Fibroblast of villous mesenchyme (primary cell): ENCODE data around the gene WDR48. TPM values are rescaled to one million over a fixed set of nuclear protein-coding genes. Genes with fewer than 3 reads are reported as not detected.
A peak's percentile ranks its signal among the peaks of the same experiment; 100 is the strongest.
"Not testable (repeated sequence)": the region's sequence is repeated elsewhere in the genome, so short reads cannot be mapped to it uniquely, and the experiment has no call there.

Source experiments
- DNase-seq: peaks from one replicate; pipeline ENCODE4 v3.0.0-alpha.2; 2010; ENCODE audit warnings: low read depth
- H3K4me3 ChIP-seq: 2 replicates; pipeline ENCODE4 v1.5.1; 2011; ENCODE audit warnings: low read depth, mild to moderate bottlenecking, low read length
- total RNA-seq: library from RNA; depleted of rRNA; stranded (reverse); fragments of >200 nt; gene quantifications from 2 replicates; pipeline ENCODE4 v1.2.3, GENCODE V29; 2012
- TF ChIP-seq, protein P1 (sequence below): IDR thresholded peaks from 2 replicates; pipeline ENCODE4 v1.5.1; 2012; ENCODE audit warnings: low read depth, mild to moderate bottlenecking, low read length; ENCODE audit not compliant: insufficient read depth

The WDR48 gene
- total RNA-seq, 1 donor, result 30.2 TPM

DNA sequence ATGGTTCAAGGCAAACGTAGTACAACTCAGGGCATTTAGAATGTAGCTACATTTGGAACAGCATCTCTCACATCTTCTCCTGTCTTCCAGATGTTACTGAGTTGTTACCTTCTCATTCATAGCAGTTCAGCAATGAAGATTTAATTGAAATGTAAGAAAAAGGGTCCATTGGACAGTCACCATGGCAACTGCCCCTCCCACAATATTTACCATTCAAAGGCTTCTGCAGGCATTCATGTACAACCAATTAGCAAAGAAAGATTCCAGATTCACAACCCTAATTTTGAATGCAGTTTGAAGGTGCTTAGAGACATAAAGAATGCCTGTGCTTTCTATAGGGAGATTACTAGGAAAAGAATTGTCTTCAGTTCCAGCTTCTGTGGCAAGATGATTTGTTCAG lies 22.3 kb upstream of the WDR48 start:
- no peak overlapping the region for H3K4me3 ChIP-seq
- TF ChIP-seq, protein P1, sequence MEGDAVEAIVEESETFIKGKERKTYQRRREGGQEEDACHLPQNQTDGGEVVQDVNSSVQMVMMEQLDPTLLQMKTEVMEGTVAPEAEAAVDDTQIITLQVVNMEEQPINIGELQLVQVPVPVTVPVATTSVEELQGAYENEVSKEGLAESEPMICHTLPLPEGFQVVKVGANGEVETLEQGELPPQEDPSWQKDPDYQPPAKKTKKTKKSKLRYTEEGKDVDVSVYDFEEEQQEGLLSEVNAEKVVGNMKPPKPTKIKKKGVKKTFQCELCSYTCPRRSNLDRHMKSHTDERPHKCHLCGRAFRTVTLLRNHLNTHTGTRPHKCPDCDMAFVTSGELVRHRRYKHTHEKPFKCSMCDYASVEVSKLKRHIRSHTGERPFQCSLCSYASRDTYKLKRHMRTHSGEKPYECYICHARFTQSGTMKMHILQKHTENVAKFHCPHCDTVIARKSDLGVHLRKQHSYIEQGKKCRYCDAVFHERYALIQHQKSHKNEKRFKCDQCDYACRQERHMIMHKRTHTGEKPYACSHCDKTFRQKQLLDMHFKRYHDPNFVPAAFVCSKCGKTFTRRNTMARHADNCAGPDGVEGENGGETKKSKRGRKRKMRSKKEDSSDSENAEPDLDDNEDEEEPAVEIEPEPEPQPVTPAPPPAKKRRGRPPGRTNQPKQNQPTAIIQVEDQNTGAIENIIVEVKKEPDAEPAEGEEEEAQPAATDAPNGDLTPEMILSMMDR, result no peak
- DNase-seq, result no peak

DNA sequence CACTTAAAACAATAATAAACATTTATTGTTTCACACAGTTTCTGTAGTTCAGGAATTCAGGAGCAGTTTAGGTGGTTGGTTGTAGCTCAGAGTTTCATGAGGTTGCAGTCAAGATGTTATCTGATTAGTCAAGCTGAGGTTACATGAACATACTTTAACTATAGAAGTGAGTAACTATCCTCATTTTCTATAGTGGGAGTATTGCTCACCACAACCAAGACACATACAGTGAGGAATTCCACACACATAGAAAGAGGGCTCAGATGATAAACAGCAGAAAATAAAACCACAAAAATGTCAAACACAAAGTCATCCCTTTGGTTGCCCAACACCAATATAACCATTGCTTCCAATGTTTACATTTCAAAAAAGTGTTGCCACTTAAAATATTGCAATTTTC lies 13.7 kb upstream of the WDR48 start:
- TF ChIP-seq, protein P1, result no peak
- DNase-seq, result peak; percentile 78
- H3K4me3 ChIP-seq, result no peak overlapping the region

DNA sequence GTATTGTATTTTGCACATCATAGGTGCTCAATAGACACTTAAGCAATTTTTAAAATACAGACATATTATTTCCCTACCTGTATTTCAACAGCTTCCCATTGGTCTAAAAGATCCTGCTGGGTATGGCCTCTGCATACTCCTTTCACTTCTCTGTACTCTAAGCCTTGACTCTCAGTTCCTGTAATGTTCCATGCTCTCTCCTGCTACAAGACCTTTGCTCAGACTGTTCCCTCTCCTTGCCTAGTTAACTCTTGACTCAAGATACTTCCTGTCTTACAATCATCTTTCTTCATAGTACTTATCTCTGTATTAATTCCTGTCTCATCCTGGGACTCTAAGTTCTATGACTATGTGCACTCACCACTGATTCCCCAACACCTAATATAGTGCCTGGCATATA lies 1.8 kb upstream of the WDR48 start:
- TF ChIP-seq, protein P1, result no peak
- DNase-seq, result no peak
- no peak overlapping the region for H3K4me3 ChIP-seq

GRCh38 chr3:39052583-39052982 lies 767 bp downstream of the WDR48 start:
- TF ChIP-seq, protein P1, result no peak
- peak overlapping the region; percentile 83 for H3K4me3 ChIP-seq
- peak; percentile 12 for DNase-seq

DNA sequence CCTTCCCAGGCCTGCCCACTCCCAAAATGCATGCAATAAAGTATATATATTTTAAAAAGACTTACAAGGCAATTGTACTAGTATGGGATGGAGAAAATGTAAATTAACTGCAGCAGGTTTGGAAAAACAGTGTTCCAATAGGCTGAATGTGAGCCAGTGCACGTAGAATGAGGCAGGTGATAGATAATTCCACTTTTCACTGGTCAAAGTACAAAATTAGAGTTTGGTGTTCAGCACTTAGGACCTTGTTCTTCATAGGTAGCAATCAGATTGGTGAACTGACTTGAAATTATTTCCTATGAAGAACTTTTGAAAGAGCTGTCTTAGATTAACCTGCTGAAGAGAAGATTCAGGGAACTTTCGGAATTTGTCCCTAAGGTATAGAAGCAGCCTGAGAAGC lies 1.9 kb downstream of the WDR48 start:
- TF ChIP-seq, protein P1, result no peak
- no peak overlapping the region for H3K4me3 ChIP-seq
- DNase-seq, result no peak

DNA sequence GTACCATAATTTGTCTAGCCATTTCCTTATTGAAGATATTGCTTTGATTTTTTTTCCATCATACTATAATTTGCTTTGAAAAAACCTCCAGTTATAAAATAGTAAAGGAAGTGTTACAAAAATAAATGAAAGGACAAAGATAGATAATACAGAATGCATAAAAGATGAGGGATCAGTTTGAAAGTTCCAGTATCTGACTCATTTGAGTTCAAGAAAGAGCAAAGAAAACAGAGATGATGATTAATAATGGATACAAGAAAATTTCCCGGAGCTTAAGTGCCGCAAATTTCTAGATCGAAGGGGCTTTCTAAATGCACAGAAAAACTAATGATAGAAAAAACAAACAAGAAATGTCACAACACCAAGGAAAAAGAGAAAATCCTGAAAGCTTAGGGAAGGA lies 4.3 kb downstream of the WDR48 start:
- H3K4me3 ChIP-seq, result no peak overlapping the region
- DNase-seq, result no peak
- TF ChIP-seq, protein P1, result no peak

GRCh38 chr3:39061228-39061627 lies 9.4 kb downstream of the WDR48 start:
- DNase-seq, H3K4me3 ChIP-seq: not testable (repeated sequence)
